HEK293 (cell line): ENCODE results near the gene PASK.

Experiments used
- CTCF ChIA-PET: fragments of 350-600 bp; formaldehyde crosslinking; extraction: SDS; loops from one replicate; lab custom pipeline; 2021; ENCODE audit warnings: antibody characterized with exemption; lab: Yijun Ruan, JAX
- POLR2A ChIA-PET: fragments of 300-600 bp; formaldehyde crosslinking; extraction: SDS; loops from one replicate; lab custom pipeline; 2020; ENCODE audit warnings: antibody characterized with exemption, inconsistent platforms; lab: Yijun Ruan, JAX
- H3K27ac ChIP-seq: fragments of 200-500 bp; sonication (Bioruptor generic); 2 replicates; pipeline ENCODE4 v1.5.1; 2014; ENCODE audit warnings: low read depth, low read length, control low read depth, inconsistent platforms; ENCODE audit errors: extremely low read depth
- H3K36me3 ChIP-seq, 2 experiments: fragments of 200-500 bp in 1 of 2; sonication (Bioruptor generic) in 1 of 2; 1 replicate in 1 of 2; 2 replicates in 1 of 2; pipeline ENCODE4 v1.5.1; 2014 to 2017; ENCODE audit warnings: inconsistent platforms in 2 of 2, low read length in 2 of 2; ENCODE audit not compliant: control insufficient read depth in 2 of 2, insufficient read depth in 1 of 2
- H3K4me1 ChIP-seq: fragments of 200-500 bp; sonication (Bioruptor generic); 2 replicates; pipeline ENCODE4 v1.5.1; 2014; ENCODE audit warnings: mild to moderate bottlenecking, low read length, inconsistent platforms; ENCODE audit not compliant: control insufficient read depth, insufficient read depth
- H3K4me3 ChIP-seq: 2 replicates; pipeline ENCODE4 v1.5.1; 2011; ENCODE audit warnings: low read depth, mild to moderate bottlenecking, control low read depth, low read length, moderate library complexity
- H3K9me3 ChIP-seq: fragments of 200-500 bp; sonication (Bioruptor generic); 2 replicates; pipeline ENCODE4 v1.5.1; 2014; ENCODE audit warnings: low read depth, low read length, inconsistent platforms; ENCODE audit not compliant: control insufficient read depth, insufficient read depth
- GLIS1 ChIP-seq: fragments of 450-650 bp; formaldehyde crosslinking; IDR thresholded peaks from 2 replicates; pipeline ENCODE4 v1.5.1; 2016; ENCODE audit warnings: missing biosample characterization, missing genetic modification characterization
- SCRT1 ChIP-seq: fragments of 450-650 bp; formaldehyde crosslinking; IDR thresholded peaks from 2 replicates; pipeline ENCODE4 v1.5.1; 2016; ENCODE audit warnings: missing biosample characterization, missing genetic modification characterization, borderline replicate concordance
- SCRT2 ChIP-seq: fragments of 450-650 bp; formaldehyde crosslinking; IDR thresholded peaks from 2 replicates; pipeline ENCODE4 v1.5.1; 2016; ENCODE audit warnings: missing biosample characterization, missing genetic modification characterization
- SETDB1 ChIP-seq: IDR thresholded peaks from one replicate; pipeline ENCODE4 v1.6.1; 2017; ENCODE audit warnings: mild to moderate bottlenecking, low read length, moderate library complexity, mixed read lengths; ENCODE audit not compliant: insufficient read length
- ZNF138 ChIP-seq: fragments of 450-650 bp; formaldehyde crosslinking; IDR thresholded peaks from 2 replicates; pipeline ENCODE4 v1.5.1; 2016; ENCODE audit warnings: missing biosample characterization, missing genetic modification characterization, borderline replicate concordance
- ZNF239 ChIP-seq: fragments of 450-650 bp; formaldehyde crosslinking; IDR thresholded peaks from 2 replicates; pipeline ENCODE4 v1.5.1; 2016; ENCODE audit warnings: missing biosample characterization, missing genetic modification characterization
- ZNF335 ChIP-seq: fragments of 450-650 bp; formaldehyde crosslinking; conservative IDR thresholded peaks from 2 replicates; pipeline ENCODE4 v1.5.1; 2016; ENCODE audit warnings: missing biosample characterization, missing genetic modification characterization
- ZNF37A ChIP-seq: fragments of 450-650 bp; IDR thresholded peaks from 2 replicates; pipeline ENCODE4 v1.5.1; 2018; ENCODE audit warnings: missing biosample characterization, missing genetic modification characterization
- ZNF529 ChIP-seq: fragments of 450-650 bp; formaldehyde crosslinking; IDR thresholded peaks from 2 replicates; pipeline ENCODE4 v1.5.1; 2017; ENCODE audit warnings: missing genetic modification characterization, missing biosample characterization; ENCODE audit not compliant: insufficient replicate concordance
- ZNF530 ChIP-seq: fragments of 450-650 bp; formaldehyde crosslinking; IDR thresholded peaks from 2 replicates; pipeline ENCODE4 v1.5.1; 2016; ENCODE audit warnings: low read depth, missing biosample characterization, missing genetic modification characterization
- ZNF571 ChIP-seq: fragments of 450-650 bp; formaldehyde crosslinking; IDR thresholded peaks from 2 replicates; pipeline ENCODE4 v1.5.0; 2017; ENCODE audit warnings: missing biosample characterization, missing genetic modification characterization
- ZNF623 ChIP-seq: fragments of 450-650 bp; formaldehyde crosslinking; IDR thresholded peaks from 2 replicates; pipeline ENCODE4 v1.5.1; 2016; ENCODE audit warnings: missing biosample characterization, missing genetic modification characterization
- ZNF654 ChIP-seq: fragments of 450-650 bp; formaldehyde crosslinking; IDR thresholded peaks from 2 replicates; pipeline ENCODE4 v1.5.1; 2016; ENCODE audit warnings: low read depth, missing biosample characterization, missing genetic modification characterization
- ZSCAN23 ChIP-seq: fragments of 450-650 bp; formaldehyde crosslinking; IDR thresholded peaks from 2 replicates; pipeline ENCODE4 v1.5.1; 2016; ENCODE audit warnings: missing biosample characterization, missing genetic modification characterization
- ZSCAN30 ChIP-seq: fragments of 450-650 bp; IDR thresholded peaks from 2 replicates; pipeline ENCODE4 v1.5.1; 2018; ENCODE audit warnings: missing biosample characterization, mild to moderate bottlenecking, missing genetic modification characterization, moderate library complexity
- TF ChIP-seq, protein P1 (sequence below): fragments of 450-650 bp; formaldehyde crosslinking; IDR thresholded peaks from 2 replicates; pipeline ENCODE4 v1.5.1; 2016; ENCODE audit warnings: missing biosample characterization, missing genetic modification characterization
- TF ChIP-seq, protein P2 (sequence below): fragments of 450-650 bp; formaldehyde crosslinking; conservative IDR thresholded peaks from 2 replicates; pipeline ENCODE4 v1.5.1; 2016; ENCODE audit warnings: low read depth, missing biosample characterization, missing genetic modification characterization

PASK gene

DNA sequence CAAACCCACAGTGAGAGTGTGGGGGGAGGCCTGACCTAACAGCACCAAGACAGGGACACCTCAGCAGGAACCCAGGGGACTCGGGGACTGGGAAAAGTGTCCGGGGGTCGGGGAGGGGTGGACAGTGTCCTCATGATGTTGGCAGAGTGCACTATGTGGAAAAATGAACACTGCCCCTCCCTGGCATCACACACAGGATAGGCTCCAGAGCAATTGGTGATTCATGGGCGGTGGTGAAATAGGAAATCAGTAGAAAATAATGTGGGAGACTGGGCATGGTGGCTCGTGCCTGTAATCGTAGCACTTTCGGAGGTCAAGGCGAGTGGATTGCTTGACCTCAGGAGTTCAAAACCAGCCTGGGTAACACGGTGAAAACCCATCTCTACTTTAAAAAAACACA lies 35.6 kb upstream of the PASK start:
- no peak overlapping the region for H3K4me3 ChIP-seq
- no peak overlapping the region for H3K27ac ChIP-seq
- no peak for TF ChIP-seq SETDB1
- TF ChIP-seq, all 188 proteins: peak for 0
- ChIA-PET CTCF (no interaction called here), POLR2A (no interaction called here)
- H3K9me3 ChIP-seq: no peaks in the 10 kb centered on the region
- peaks cover 0 to 21% of the 10 kb centered on the region in 2 experiments; a peak in 2 of 3 replicates for H3K36me3 ChIP-seq
- H3K4me1 ChIP-seq: no peaks in the 10 kb centered on the region

DNA sequence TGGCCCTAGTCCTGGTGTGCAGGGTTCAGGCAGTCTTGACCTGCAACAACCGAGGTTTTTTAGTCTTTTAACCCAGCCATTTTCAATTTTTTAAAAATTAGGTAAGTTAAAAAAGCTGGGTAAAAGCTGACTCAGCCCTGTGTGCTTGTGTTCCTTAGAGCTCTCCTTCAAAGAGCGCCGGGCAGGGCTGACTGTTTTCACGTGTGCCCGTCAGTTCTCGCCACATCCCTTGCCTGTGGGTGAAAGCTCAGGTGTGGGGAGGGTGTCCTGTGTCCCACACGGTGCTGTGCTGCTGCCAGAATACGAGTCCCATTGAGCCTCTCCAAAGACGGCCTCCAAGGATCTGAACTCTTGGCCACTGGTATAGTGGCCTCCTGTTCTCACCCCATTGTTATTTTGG lies 33.9 kb upstream of the PASK start:
- no peaks in the 10 kb centered on the region for H3K9me3 ChIP-seq
- TF ChIP-seq ZSCAN30 (tag by site-specific recombination): no peak
- TF ChIP-seq SCRT1 (tag by site-specific recombination): no peak
- H3K4me1 ChIP-seq: no peaks in the 10 kb centered on the region
- POLR2A ChIA-PET: no interaction called here
- H3K27ac ChIP-seq: no peak overlapping the region
- H3K36me3 ChIP-seq: peaks cover 0 to 21% of the 10 kb centered on the region in 2 experiments; a peak in 2 of 3 replicates
- CTCF ChIA-PET: no interaction called here
- H3K4me3 ChIP-seq: no peak overlapping the region

DNA sequence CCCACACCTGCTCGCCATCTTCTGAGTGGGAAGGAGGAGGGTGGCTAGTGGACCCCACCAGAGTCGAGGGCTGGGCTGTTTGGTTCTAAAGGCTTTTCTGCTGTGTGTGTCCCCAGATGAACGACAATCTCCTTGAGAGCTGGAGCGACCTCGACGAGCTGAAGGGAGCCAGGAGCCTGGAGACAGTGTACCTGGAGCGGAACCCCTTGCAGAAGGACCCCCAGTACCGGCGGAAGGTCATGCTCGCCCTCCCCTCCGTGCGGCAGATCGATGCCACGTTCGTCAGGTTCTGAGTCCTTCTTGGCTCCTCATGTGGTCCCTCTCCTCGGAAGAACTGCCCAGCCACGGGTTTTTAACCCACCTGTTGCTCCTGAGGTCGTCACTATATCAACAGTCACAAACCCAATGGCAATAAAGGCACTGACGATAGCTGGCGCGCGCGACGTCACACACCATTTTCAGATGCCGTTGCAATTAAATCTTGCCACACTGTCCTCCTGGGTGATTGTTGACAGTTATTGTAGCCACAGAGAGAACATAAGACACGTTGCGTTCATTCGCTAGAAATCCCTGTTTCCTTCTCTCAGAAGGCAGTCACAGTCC lies 33.4 kb upstream of the PASK start:
- Histone ChIP-seq H3K27ac (no peak overlapping the region), H3K36me3 (peaks cover 0 to 25% of the 10 kb centered on the region in 2 experiments; a peak in 2 of 3 replicates), H3K4me3 (no peak overlapping the region), H3K4me1 (no peaks in the 10 kb centered on the region), H3K9me3 (no peaks in the 10 kb centered on the region)
- CTCF ChIA-PET: no interaction called here
- peak; percentile 81 for TF ChIP-seq SCRT2 (tag by site-specific recombination)
- TF ChIP-seq ZNF571 (tag by site-specific recombination): no peak
- TF ChIP-seq ZNF654 (tag by site-specific recombination): no peak
- TF ChIP-seq ZNF239 (tag by site-specific recombination): peak; percentile 88
- 0 out of 2 replicates have a peak, but pooled peaks have one; percentile 30 for TF ChIP-seq SCRT1 (tag by site-specific recombination)
- TF ChIP-seq, all 188 proteins: peak for 3
- POLR2A ChIA-PET: no interaction called here

DNA sequence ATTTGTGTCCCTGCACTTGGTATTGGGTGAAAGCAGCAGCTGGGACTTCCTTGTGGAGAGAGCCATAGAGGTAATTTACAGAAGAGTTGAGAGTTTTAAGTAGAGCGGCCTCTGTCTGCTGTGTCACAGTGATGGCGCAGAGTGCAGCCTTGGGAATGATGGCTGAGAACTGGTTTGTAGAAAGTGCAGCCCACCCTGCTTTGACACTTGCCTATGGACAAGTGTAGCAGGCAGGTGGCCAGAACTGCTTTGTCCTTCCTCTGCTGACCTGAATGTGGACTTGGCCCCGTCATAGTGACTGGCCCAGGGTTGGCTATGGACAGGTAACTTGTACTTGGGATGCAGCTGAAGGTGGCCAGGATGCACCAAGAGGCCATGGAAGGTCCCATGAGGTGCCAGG lies 32.9 kb upstream of the PASK start:
- H3K4me1 ChIP-seq: no peaks in the 10 kb centered on the region
- H3K27ac ChIP-seq: no peak overlapping the region
- no peaks in the 10 kb centered on the region for H3K9me3 ChIP-seq
- peaks cover 0 to 28% of the 10 kb centered on the region in 2 experiments; a peak in 2 of 3 replicates for H3K36me3 ChIP-seq
- CTCF ChIA-PET: interaction anchor here (0.6 to 0.7 kb wide), 2 partner anchors 9 to 164 kb away, joined by 3 read pairs; no protein-coding TSS in a partner anchor
- POLR2A ChIA-PET: no interaction called here
- no peak overlapping the region for H3K4me3 ChIP-seq
- TF ChIP-seq ZNF138 (tag by site-specific recombination): no peak
- TF ChIP-seq ZNF335: no peak
- TF ChIP-seq ZNF37A (tag by site-specific recombination): no peak
- TF ChIP-seq, protein P1, sequence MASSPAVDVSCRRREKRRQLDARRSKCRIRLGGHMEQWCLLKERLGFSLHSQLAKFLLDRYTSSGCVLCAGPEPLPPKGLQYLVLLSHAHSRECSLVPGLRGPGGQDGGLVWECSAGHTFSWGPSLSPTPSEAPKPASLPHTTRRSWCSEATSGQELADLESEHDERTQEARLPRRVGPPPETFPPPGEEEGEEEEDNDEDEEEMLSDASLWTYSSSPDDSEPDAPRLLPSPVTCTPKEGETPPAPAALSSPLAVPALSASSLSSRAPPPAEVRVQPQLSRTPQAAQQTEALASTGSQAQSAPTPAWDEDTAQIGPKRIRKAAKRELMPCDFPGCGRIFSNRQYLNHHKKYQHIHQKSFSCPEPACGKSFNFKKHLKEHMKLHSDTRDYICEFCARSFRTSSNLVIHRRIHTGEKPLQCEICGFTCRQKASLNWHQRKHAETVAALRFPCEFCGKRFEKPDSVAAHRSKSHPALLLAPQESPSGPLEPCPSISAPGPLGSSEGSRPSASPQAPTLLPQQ (tag by site-specific recombination): no peak
- TF ChIP-seq GLIS1: no peak
- no peak for TF ChIP-seq ZSCAN23 (tag by site-specific recombination)
- no peak for TF ChIP-seq ZNF530 (tag by site-specific recombination)
- TF ChIP-seq ZNF623: no peak
- TF ChIP-seq, protein P2, sequence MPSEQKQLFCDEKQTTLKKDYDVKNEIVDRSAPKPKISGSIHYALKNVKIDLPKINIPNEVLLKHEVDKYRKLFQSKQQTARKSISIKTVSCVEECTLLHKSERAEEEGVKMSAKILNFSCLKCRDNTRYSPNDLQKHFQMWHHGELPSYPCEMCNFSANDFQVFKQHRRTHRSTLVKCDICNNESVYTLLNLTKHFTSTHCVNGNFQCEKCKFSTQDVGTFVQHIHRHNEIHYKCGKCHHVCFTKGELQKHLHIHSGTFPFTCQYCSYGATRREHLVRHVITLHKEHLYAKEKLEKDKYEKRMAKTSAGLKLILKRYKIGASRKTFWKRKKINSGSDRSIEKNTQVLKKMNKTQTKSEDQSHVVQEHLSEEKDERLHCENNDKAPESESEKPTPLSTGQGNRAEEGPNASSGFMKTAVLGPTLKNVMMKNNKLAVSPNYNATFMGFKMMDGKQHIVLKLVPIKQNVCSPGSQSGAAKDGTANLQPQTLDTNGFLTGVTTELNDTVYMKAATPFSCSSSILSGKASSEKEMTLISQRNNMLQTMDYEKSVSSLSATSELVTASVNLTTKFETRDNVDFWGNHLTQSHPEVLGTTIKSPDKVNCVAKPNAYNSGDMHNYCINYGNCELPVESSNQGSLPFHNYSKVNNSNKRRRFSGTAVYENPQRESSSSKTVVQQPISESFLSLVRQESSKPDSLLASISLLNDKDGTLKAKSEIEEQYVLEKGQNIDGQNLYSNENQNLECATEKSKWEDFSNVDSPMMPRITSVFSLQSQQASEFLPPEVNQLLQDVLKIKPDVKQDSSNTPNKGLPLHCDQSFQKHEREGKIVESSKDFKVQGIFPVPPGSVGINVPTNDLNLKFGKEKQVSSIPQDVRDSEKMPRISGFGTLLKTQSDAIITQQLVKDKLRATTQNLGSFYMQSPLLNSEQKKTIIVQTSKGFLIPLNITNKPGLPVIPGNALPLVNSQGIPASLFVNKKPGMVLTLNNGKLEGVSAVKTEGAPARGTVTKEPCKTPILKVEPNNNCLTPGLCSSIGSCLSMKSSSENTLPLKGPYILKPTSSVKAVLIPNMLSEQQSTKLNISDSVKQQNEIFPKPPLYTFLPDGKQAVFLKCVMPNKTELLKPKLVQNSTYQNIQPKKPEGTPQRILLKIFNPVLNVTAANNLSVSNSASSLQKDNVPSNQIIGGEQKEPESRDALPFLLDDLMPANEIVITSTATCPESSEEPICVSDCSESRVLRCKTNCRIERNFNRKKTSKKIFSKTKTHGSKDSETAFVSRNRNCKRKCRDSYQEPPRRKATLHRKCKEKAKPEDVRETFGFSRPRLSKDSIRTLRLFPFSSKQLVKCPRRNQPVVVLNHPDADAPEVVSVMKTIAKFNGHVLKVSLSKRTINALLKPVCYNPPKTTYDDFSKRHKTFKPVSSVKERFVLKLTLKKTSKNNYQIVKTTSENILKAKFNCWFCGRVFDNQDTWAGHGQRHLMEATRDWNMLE (tag by site-specific recombination): no peak
- TF ChIP-seq ZNF529 (tag by site-specific recombination): no peak
